HS-5 (cell line): ENCODE measurements around the gene ACOXL.

Experiments
- DNase-seq: peaks from one replicate; pipeline ENCODE4 v3.0.0-alpha.2; 2012; ENCODE audit warnings: low read depth

ACOXL gene

GRCh38 chr2:111116843-111117597 is 384.6 kb downstream of the ACOXL start:
- no peak for DNase-seq

GRCh38 chr2:111117598-111118480 is 385.5 kb downstream of the ACOXL start:
- no peak for DNase-seq

GRCh38 chr2:111118481-111118980 is 386.2 kb downstream of the ACOXL start:
- no peak for DNase-seq

- no peak for DNase-seq
Measured at GRCh38 chr2:111118981-111119821, 386.8 kb downstream of the ACOXL start.

- no peak for DNase-seq
Measured at GRCh38 chr2:111119822-111120252, 387.5 kb downstream of the ACOXL start.

- DNase-seq, result no peak
Measured at GRCh38 chr2:111120253-111121027, 388.1 kb downstream of the ACOXL start, which contains the start of gene BCL2L11. TSS of gene BCL2L11 (plus strand) at chr2:111120914. CDS start at chr2:111123746, 2,832 bp downstream.

DNA sequence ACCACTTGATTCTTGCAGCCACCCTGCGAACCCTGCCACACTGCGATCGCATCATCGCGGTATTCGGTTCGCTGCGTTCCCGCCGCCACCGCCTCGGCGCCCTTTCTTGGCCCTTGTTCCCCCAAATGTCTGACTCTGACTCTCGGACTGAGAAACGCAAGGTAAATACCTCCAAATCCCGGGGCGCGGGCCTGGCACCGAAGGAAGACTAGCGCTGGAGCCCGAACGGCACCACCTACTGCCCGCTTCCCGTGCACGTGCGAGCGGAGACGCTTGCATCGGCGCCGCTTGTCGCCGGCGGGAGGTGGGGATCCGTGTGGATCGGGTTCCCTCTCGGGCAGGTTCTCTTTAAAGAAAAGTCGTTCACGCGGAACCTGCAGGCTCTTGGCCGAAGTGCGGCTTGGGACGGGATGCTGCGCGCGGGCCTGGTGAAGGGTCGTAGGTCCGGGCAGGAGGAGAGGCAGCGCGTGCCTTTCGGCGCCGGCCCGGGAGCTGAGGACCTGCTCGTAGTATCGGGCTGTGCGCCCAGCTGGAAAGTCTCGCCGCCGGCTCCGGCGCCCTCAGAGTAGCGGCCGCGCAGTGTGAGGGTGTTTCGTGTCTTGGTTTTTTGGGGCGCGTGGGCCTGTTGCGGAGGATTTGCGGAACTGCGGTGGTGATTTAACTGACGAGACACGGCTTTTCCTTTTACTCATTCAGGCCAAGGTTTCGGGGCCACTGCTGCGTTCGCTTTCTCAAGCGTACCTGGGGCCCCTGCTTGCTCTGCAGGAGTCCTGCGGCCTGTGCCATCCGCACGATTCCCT is 388.9 kb downstream of the ACOXL start:
- no peak for DNase-seq

DNA sequence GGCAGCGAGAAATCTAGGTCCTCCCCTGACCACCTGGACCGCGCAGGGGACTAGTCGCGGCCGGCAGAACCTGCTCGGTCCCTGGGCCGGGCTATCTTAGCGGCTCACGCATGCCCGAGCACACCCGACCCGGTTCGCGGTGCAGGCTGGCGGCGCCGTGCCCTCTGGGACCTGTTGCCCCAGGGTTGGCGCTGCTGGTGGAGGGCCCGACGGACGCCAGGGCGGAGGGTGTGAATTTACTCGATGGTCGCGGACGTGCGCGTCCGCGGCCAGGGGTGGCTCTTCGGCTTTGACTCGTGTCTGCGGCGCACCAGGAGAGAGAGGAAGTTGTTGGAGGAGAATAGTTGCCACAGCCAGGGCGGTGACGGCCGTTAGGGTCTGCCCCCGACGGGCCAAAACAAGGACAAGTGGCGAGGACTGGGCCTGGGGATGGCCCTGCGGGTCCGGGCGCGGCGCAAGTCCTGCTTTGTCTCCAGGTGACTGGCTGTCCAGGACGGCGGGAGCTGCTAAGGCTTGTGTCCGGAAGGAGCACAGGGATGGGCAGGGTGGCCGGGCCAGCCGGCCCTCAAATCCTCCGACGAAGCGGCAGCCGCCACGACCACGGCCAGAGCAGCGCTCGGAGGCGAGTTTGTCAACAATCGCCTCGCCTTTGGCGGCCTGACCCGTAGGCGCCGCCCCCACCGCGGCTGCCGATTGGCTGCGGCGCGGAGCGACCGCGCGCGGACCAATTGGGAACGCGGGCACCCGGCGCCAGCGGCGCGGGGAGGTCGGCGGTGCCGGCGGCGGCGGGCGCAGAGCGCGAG is 389.7 kb downstream of the ACOXL start:
- DNase-seq, result no peak

DNA sequence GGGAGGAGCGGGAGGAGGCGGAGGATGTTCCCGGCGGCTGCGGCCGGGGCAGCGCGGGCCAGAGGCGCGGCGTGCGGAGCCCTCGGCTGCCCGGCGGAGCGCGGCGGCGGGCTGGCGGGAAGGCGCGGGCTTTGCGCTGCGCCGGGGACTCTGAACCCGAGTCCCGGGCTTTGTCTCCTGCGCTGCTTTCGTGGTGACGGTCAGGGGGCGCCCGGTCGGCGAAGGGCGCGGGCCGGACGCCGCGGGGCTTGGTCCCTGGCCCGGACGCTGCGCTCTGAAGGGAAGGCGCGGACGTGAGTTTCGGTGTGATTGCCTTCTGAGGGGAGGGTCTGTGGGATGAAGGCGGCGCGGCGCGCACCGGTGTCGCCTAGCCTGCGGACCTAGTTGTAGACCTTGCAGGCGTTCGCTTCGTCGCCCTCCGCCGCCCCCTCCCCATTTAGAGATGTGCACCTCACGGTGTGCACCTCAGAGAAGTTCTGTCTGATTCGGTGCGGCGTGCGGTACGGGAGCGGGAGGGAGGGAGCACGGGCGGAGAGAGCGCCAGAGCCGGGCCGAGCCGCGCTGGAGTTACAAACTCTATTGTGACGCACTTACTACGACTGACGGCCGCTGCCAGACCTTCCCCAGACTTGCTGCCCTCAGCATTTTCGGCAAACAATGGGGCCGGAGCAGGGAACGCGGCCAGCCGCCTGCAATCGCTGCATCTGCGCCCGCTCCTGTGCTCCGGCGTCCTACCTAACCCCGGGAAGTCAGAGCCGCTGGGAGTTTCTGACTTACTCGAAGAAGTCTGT is 390.5 kb downstream of the ACOXL start:
- no peak for DNase-seq

DNA sequence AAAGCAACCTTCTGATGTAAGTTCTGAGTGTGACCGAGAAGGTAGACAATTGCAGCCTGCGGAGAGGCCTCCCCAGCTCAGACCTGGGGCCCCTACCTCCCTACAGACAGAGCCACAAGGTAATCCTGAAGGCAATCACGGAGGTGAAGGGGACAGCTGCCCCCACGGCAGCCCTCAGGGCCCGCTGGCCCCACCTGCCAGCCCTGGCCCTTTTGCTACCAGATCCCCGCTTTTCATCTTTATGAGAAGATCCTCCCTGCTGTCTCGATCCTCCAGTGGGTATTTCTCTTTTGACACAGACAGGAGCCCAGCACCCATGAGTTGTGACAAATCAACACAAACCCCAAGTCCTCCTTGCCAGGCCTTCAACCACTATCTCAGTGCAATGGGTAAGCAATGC is 391.4 kb downstream of the ACOXL start:
- DNase-seq, result no peak

- no peak for DNase-seq
Measured at GRCh38 chr2:111126581-111126980, 394.2 kb downstream of the ACOXL start.

DNA sequence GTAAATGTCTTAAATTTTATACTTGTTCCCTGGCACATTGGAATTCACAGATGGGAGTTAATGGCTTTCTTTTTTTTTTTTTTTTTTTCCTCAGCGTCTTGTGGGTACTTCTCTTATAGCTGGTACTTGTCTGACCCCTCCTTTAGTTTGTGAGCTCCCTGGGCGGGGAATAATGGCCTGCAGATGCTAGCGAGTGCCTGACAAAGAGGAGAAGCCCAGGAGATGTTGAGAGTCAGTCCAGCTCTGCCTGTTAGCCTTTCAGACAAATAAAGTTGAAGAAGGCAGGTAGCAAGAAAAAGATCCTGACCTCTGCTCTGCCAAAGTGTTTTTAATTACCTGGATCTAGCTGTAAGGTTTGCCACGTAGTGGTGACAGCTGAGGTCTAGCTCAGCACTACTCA is 395.0 kb downstream of the ACOXL start:
- no peak for DNase-seq

DNA sequence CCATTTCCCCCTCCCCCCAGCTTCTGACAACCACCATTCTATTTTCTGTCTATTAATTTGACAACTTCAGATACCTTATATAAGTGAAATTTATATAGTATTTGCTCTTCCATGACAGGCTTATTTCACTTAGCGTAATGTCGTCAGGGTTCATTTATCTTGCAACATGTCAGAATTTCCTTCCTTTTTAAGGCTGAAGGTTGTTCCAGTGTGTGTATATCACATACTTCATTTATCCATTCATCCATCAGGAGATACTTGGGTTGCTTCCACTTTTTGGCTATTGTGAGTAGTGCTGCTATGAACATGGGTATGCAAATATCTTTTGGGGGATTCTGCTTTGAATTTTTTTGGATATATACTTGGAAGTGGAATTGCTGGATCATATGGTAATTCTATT is 395.7 kb downstream of the ACOXL start:
- DNase-seq, result no peak

DNA sequence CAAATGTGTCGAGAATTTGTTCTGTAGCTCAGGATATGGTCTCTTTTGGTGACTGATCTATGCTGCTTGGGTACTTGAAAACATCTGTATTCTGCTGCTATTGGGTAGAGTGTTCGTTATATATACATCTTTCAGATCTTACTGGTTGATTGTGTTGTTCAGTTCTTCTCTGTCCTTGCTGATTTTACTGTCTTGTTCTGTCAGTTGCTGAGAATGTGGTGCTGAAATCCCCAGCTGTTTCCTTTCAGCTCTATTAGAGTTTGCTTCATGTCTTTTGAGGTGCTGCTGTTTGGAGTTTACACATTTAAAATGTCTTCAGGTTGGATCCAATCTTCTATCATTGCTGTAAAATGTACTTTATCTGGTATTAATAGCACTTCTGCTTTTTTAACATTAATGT is 401.2 kb downstream of the ACOXL start:
- no peak for DNase-seq

GRCh38 chr2:111134055-111134454 is 401.7 kb downstream of the ACOXL start:
- no peak for DNase-seq

DNA sequence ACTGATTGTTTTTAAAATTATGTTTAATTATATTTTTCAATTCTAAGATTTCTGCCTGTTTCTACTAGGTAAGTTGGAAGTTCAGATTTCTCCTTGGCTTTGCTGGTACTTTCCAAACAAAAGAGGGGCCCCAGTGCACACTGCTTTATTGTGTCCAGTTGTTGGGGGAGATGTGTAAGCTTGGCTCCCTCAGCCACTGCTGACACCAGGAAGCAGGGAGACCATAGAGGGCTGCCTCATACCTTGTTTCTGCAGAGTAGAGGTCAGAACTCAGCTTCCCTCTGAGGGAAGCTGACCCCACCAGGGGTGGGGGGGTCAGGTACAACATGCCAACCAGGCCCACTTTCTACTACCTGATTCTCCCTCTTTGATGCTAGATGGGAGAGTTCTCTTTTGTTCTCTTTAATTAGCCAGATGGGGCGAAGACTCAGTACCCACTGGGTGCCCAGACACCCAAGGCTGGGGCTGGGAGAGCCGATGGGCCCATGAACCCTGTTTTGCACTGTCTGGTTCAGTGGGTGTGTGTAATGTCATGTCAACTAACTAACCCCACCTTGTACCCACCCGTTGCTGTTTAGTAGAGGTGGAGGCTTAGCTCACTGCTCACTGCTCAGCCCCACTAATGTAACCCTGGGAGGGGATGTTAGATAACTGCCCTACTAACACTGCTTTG is 403.0 kb downstream of the ACOXL start:
- DNase-seq, result no peak

- no peak for DNase-seq
Measured at GRCh38 chr2:111135910-111136297, 403.5 kb downstream of the ACOXL start.

GRCh38 chr2:111138839-111139238 is 406.5 kb downstream of the ACOXL start:
- DNase-seq, result no peak
